Measurements from ENCODE around the gene HBB. TPM values are rescaled to one million over a fixed set of nuclear protein-coding genes. Genes with fewer than 3 reads are reported as not detected.

HBB gene
- total and polyA plus RNA-seq, 2 donors (not counting 1 experiment from before 2014, with no cell fraction given), result 0.22 TPM; not detected in 1

GRCh38 chr11:5228124-5228523 is 1.3 kb upstream of the HBB start:
- DNase-seq (ENCODE audit: low read depth in 2 of 2), result no peak
- Histone ChIP-seq H3K79me2 (ENCODE audit: control insufficient read depth, insufficient read depth, low read length) (no peaks in the 10 kb centered on the region), H3K27ac (ENCODE audit: insufficient read depth, low read length) (no peak overlapping the region), H3K36me3 (ENCODE audit: control insufficient read depth, insufficient read depth, low read length) (no peaks in the 10 kb centered on the region), H3K4me1 (ENCODE audit: control insufficient read depth, extremely low read depth, insufficient read depth, low read length) (no peaks in the 10 kb centered on the region), H3K9ac (ENCODE audit: insufficient read depth, low read length) (no peak overlapping the region), H3K4me2 (ENCODE audit: extremely low read depth, insufficient read depth, low read length) (no peak overlapping the region), H2AFZ (ENCODE audit: low read length) (no peak overlapping the region), H3K27me3 (ENCODE audit: control insufficient read depth, insufficient read depth, low read length) (no peaks in the 10 kb centered on the region), H3K9me3 (ENCODE audit: control insufficient read depth, insufficient read depth, low read depth, low read length) (no peaks in the 10 kb centered on the region), H4K20me1 (ENCODE audit: control insufficient read depth, extremely low read depth, insufficient read depth, low read length) (no peaks in the 10 kb centered on the region), H3K4me3 (replicated peaks in 1 of 4; ENCODE audit: control extremely low read depth in 1 of 4, insufficient read depth in 1 of 4, low read depth in 3 of 4, low read length in 4 of 4) (no peak overlapping the region)
- TF ChIP-seq EZH2 (IDR thresholded peaks at IDR 0.05; ENCODE audit: low read length, missing control alignments) (no peak), CTCF (conservative IDR thresholded peaks at IDR 0.05 in 1 of 2, IDR thresholded peaks at IDR 0.05 in 1 of 2; ENCODE audit: low read depth in 1 of 2, low read length in 2 of 2) (no peak)

- no peak overlapping the region for H3K27ac ChIP-seq (ENCODE audit: insufficient read depth, low read length)
- no peaks in the 10 kb centered on the region for H3K27me3 ChIP-seq (ENCODE audit: control insufficient read depth, insufficient read depth, low read length)
- H3K9ac ChIP-seq (ENCODE audit: insufficient read depth, low read length), result no peak overlapping the region
- no peaks in the 10 kb centered on the region for H3K9me3 ChIP-seq (ENCODE audit: control insufficient read depth, insufficient read depth, low read depth, low read length)
- H3K4me2 ChIP-seq (ENCODE audit: extremely low read depth, insufficient read depth, low read length), result no peak overlapping the region
- TF ChIP-seq EZH2 (IDR thresholded peaks at IDR 0.05; ENCODE audit: low read length, missing control alignments) (no peak), CTCF (conservative IDR thresholded peaks at IDR 0.05 in 1 of 2, IDR thresholded peaks at IDR 0.05 in 1 of 2; ENCODE audit: low read depth in 1 of 2, low read length in 2 of 2) (no peak)
- DNase-seq (ENCODE audit: low read depth in 2 of 2), result no peak
- H3K79me2 ChIP-seq (ENCODE audit: control insufficient read depth, insufficient read depth, low read length), result no peaks in the 10 kb centered on the region
- no peaks in the 10 kb centered on the region for H4K20me1 ChIP-seq (ENCODE audit: control insufficient read depth, extremely low read depth, insufficient read depth, low read length)
- no peak overlapping the region for H3K4me3 ChIP-seq (replicated peaks in 1 of 4; ENCODE audit: control extremely low read depth in 1 of 4, insufficient read depth in 1 of 4, low read depth in 3 of 4, low read length in 4 of 4)
- no peaks in the 10 kb centered on the region for H3K36me3 ChIP-seq (ENCODE audit: control insufficient read depth, insufficient read depth, low read length)
- no peaks in the 10 kb centered on the region for H3K4me1 ChIP-seq (ENCODE audit: control insufficient read depth, extremely low read depth, insufficient read depth, low read length)
- H2AFZ ChIP-seq (ENCODE audit: low read length), result no peak overlapping the region
These were observed 810 bp upstream of the HBB start for GRCh38 chr11:5227681-5228080.

GRCh38 chr11:5225480-5225871 is 1.4 kb downstream of the HBB start:
- no peaks in the 10 kb centered on the region for H3K36me3 ChIP-seq (ENCODE audit: control insufficient read depth, insufficient read depth, low read length)
- H3K27ac ChIP-seq (ENCODE audit: insufficient read depth, low read length), result no peak overlapping the region
- H3K9me3 ChIP-seq (ENCODE audit: control insufficient read depth, insufficient read depth, low read depth, low read length), result no peaks in the 10 kb centered on the region
- no peak overlapping the region for H2AFZ ChIP-seq (ENCODE audit: low read length)
- TF ChIP-seq CTCF (conservative IDR thresholded peaks at IDR 0.05 in 1 of 2, IDR thresholded peaks at IDR 0.05 in 1 of 2; ENCODE audit: low read depth in 1 of 2, low read length in 2 of 2) (no peak), EZH2 (IDR thresholded peaks at IDR 0.05; ENCODE audit: low read length, missing control alignments) (no peak)
- H3K27me3 ChIP-seq (ENCODE audit: control insufficient read depth, insufficient read depth, low read length), result no peaks in the 10 kb centered on the region
- H3K4me3 ChIP-seq (replicated peaks in 1 of 4; ENCODE audit: control extremely low read depth in 1 of 4, insufficient read depth in 1 of 4, low read depth in 3 of 4, low read length in 4 of 4), result no peak overlapping the region
- H3K4me2 ChIP-seq (ENCODE audit: extremely low read depth, insufficient read depth, low read length), result no peak overlapping the region
- no peaks in the 10 kb centered on the region for H3K4me1 ChIP-seq (ENCODE audit: control insufficient read depth, extremely low read depth, insufficient read depth, low read length)
- H3K79me2 ChIP-seq (ENCODE audit: control insufficient read depth, insufficient read depth, low read length), result no peaks in the 10 kb centered on the region
- no peak for DNase-seq (ENCODE audit: low read depth in 2 of 2)
- H4K20me1 ChIP-seq (ENCODE audit: control insufficient read depth, extremely low read depth, insufficient read depth, low read length), result no peaks in the 10 kb centered on the region
- no peak overlapping the region for H3K9ac ChIP-seq (ENCODE audit: insufficient read depth, low read length)

All from fibroblast of lung (primary cell).